OCI-LY1 (cell line): ENCODE results near the gene OTOF.
A peak's percentile ranks its signal among the peaks of the same experiment; 100 is the strongest.

Source experiments
- H2AFZ ChIP-seq: fragments of 200-600 bp; sonication (generic), shearing (Covaris generic); 2 replicates; pipeline ENCODE4 v1.6.0; 2014; ENCODE audit warnings: antibody characterized with exemption, mild to moderate bottlenecking, low read length
- H3F3A ChIP-seq: fragments of 200-600 bp; sonication (generic), shearing (Covaris generic); 2 replicates; pipeline ENCODE4 v1.6.0; 2014; ENCODE audit warnings: mild to moderate bottlenecking, antibody characterized with exemption, low read length, moderate library complexity; ENCODE audit not compliant: insufficient read depth
- H3K27ac ChIP-seq: fragments of 200-600 bp; sonication (generic); 2 replicates; pipeline ENCODE4 v1.5.1; 2014; ENCODE audit warnings: low read length, mixed run types, mild to moderate bottlenecking, low read depth; ENCODE audit not compliant: poor library complexity, severe bottlenecking
- H3K27me3 ChIP-seq: fragments of 200-600 bp; sonication (generic); 2 replicates; pipeline ENCODE4 v1.6.0; 2014; ENCODE audit warnings: antibody characterized with exemption, mild to moderate bottlenecking, low read length, moderate library complexity; ENCODE audit not compliant: insufficient read depth
- H3K36me3 ChIP-seq: fragments of 200-600 bp; sonication (generic); 2 replicates; pipeline ENCODE4 v1.6.1; 2014; ENCODE audit warnings: mild to moderate bottlenecking, antibody characterized with exemption, low read length, moderate library complexity, mixed read lengths; ENCODE audit not compliant: insufficient read depth
- H3K4me1 ChIP-seq: fragments of 200-600 bp; sonication (generic); 2 replicates; pipeline ENCODE4 v1.5.1; 2014; ENCODE audit warnings: mild to moderate bottlenecking, low read length, moderate library complexity; ENCODE audit not compliant: insufficient read depth, severe bottlenecking
- H3K4me2 ChIP-seq: fragments of 200-600 bp; sonication (generic), shearing (Covaris generic); 2 replicates; pipeline ENCODE4 v1.6.1; 2014; ENCODE audit warnings: low read length
- H3K4me3 ChIP-seq: fragments of 200-600 bp; sonication (generic); 2 replicates; pipeline ENCODE4 v1.5.1; 2014; ENCODE audit warnings: low read length, low read depth, mild to moderate bottlenecking, mixed read lengths; ENCODE audit not compliant: poor library complexity, severe bottlenecking
- H3K79me2 ChIP-seq: fragments of 200-600 bp; shearing (Covaris generic); 2 replicates; pipeline ENCODE4 v1.6.1; 2016; ENCODE audit warnings: mixed run types, low read length, mixed read lengths; ENCODE audit not compliant: insufficient read depth
- H3K9ac ChIP-seq: fragments of 200-600 bp; sonication (generic), shearing (Covaris generic); 2 replicates; pipeline ENCODE4 v1.6.1; 2014; ENCODE audit warnings: mild to moderate bottlenecking, low read length, mixed read lengths
- H3K9me2 ChIP-seq: fragments of 200-600 bp; sonication (generic), shearing (Covaris generic); 2 replicates; pipeline ENCODE4 v1.6.1; 2014; ENCODE audit warnings: low read depth, mild to moderate bottlenecking, low read length, mixed read lengths
- H3K9me3 ChIP-seq: fragments of 200-600 bp; shearing (Covaris generic); 2 replicates; pipeline ENCODE4 v1.6.1; 2014; ENCODE audit warnings: low read length, mixed read lengths
- H4K20me1 ChIP-seq: fragments of 200-600 bp; sonication (generic), shearing (Covaris generic); 2 replicates; pipeline ENCODE4 v1.6.0; 2016; ENCODE audit warnings: mild to moderate bottlenecking, low read length; ENCODE audit not compliant: insufficient read depth
- CTCF ChIP-seq: fragments of 200-600 bp; sonication (generic), shearing (Covaris generic); IDR thresholded peaks from 2 replicates; pipeline ENCODE4 v1.5.1; 2017; ENCODE audit warnings: mild to moderate bottlenecking, antibody characterized with exemption, low read length, moderate library complexity, mixed read lengths
- EZH2 ChIP-seq: fragments of 200-600 bp; sonication (generic), shearing (Covaris generic); IDR thresholded peaks from 2 replicates; pipeline ENCODE4 v1.8.0; 2017; ENCODE audit warnings: borderline replicate concordance, mixed run types, mild to moderate bottlenecking, antibody characterized with exemption, low read length, moderate library complexity, mixed read lengths

Gene OTOF

GRCh38 chr2:26463244-26464192 is 14.4 kb downstream of the OTOF start:
- H3K9ac ChIP-seq = no peak overlapping the region
- no peaks in the 10 kb centered on the region for H3K4me1 ChIP-seq
- H2AFZ ChIP-seq = no peak overlapping the region
- H4K20me1 ChIP-seq = no peaks in the 10 kb centered on the region
- TF ChIP-seq CTCF = no peak
- TF ChIP-seq EZH2 = no peak
- H3K9me3 ChIP-seq = no peaks in the 10 kb centered on the region
- no peaks in the 10 kb centered on the region for H3K9me2 ChIP-seq
- no peaks in the 10 kb centered on the region for H3F3A ChIP-seq
- no peaks in the 10 kb centered on the region for H3K79me2 ChIP-seq
- H3K36me3 ChIP-seq = no peaks in the 10 kb centered on the region
- H3K4me2 ChIP-seq = no peak overlapping the region
- no peak overlapping the region for H3K4me3 ChIP-seq
- no peaks in the 10 kb centered on the region for H3K27me3 ChIP-seq
- H3K27ac ChIP-seq = no peak overlapping the region

- no peaks in the 10 kb centered on the region for H3F3A ChIP-seq
- no peaks in the 10 kb centered on the region for H3K9me2 ChIP-seq
- no peak overlapping the region for H2AFZ ChIP-seq
- H3K27me3 ChIP-seq = no peaks in the 10 kb centered on the region
- no peak overlapping the region for H3K27ac ChIP-seq
- H3K4me2 ChIP-seq = no peak overlapping the region
- H4K20me1 ChIP-seq = no peaks in the 10 kb centered on the region
- H3K9me3 ChIP-seq = no peaks in the 10 kb centered on the region
- H3K36me3 ChIP-seq = no peaks in the 10 kb centered on the region
- no peak overlapping the region for H3K9ac ChIP-seq
- H3K4me3 ChIP-seq = no peak overlapping the region
- no peaks in the 10 kb centered on the region for H3K79me2 ChIP-seq
- no peaks in the 10 kb centered on the region for H3K4me1 ChIP-seq
- TF ChIP-seq EZH2 = no peak
- TF ChIP-seq CTCF = peak; percentile 54
Measured at GRCh38 chr2:26462511-26463243, 15.2 kb downstream of the OTOF start.

- Histone ChIP-seq H4K20me1 (no peaks in the 10 kb centered on the region), H3K4me1 (no peaks in the 10 kb centered on the region), H3K27ac (no peak overlapping the region), H3K9me2 (no peaks in the 10 kb centered on the region), H3K27me3 (no peaks in the 10 kb centered on the region), H3K4me2 (no peak overlapping the region), H3K36me3 (no peaks in the 10 kb centered on the region), H3K9ac (no peak overlapping the region), H3K79me2 (no peaks in the 10 kb centered on the region), H3K9me3 (no peaks in the 10 kb centered on the region), H2AFZ (no peak overlapping the region), H3K4me3 (no peak overlapping the region), H3F3A (no peaks in the 10 kb centered on the region)
- TF ChIP-seq EZH2 (no peak), CTCF (no peak)
Measured at GRCh38 chr2:26462100-26462499, 15.8 kb downstream of the OTOF start.
